ENCODE measurements around the gene SCN1B. TPM values are rescaled to one million over a fixed set of nuclear protein-coding genes. Genes with fewer than 3 reads are reported as not detected.
A peak's percentile ranks its signal among the peaks of the same experiment; 100 is the strongest.

SCN1B gene
- total RNA-seq, 2 donors from 2014 or later: 1.4 to 1.5 TPM

DNA sequence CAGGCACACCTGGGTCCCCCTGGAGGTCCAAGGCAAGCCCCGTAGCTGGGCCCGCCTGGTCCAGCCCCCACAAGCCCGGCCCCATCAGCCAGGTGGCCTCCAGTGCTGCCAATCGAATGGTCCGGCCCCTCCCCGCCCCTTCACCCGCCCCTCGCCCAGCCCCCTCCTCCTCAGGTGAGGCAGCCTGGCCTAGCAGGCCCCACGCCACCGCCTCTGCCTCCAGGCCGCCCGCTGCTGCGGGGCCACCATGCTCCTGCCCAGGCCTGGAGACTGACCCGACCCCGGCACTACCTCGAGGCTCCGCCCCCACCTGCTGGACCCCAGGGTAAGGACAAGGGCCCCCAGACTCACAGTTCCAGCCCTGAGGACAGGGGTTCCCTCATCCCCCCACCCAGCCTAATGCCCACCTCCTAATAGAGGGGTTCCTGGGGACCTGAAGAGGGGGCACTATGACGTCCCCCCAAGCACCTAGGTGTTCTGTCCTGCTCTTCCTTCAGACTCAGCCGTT is 11.3 kb downstream of the SCN1B start, which contains the start of gene HPN:
Gene HPN (plus strand): TSS at position 174 of the 508 bp plus-strand sequence. CDS start 786 bp downstream, outside the sequence.
- Histone ChIP-seq H3K36me3 (ENCODE audit: control insufficient read depth, insufficient read depth, low read length) (no peaks in the 10 kb centered on the region), H3K9ac (ENCODE audit: extremely low read depth, low read length, poor library complexity, severe bottlenecking) (peak within 1 kb of the TSS; percentile 41), H3K9me3 (ENCODE audit: control insufficient read depth, low read length) (no peaks in the 10 kb centered on the region), H3K4me1 (ENCODE audit: control insufficient read depth, insufficient read depth, low read length) (no peaks in the 10 kb centered on the region), H3K27ac (ENCODE audit: low read depth, low read length) (no peak within 1 kb of the TSS), H3K4me3 (ENCODE audit: low read length) (peak within 1 kb of the TSS; percentile 68), H3K27me3 (ENCODE audit: control insufficient read depth, insufficient read depth, low read length, poor library complexity, severe bottlenecking) (no peaks in the 10 kb centered on the region)
- H3K27me3 Mint-ChIP-seq (ENCODE audit: insufficient read depth): no peaks in the 10 kb centered on the region
- H3K4me3 Mint-ChIP-seq: peak within 1 kb of the TSS; percentile 55
- WGBS, 2 experiments (ENCODE audit: insufficient coverage in 1 of 2, insufficient read length in 1 of 2): 24 to 60% methylated on average over 1 to 16 of the region's 19 CpGs
- H3K4me1 Mint-ChIP-seq: peaks cover 35% of the 10 kb centered on the region
- TF ChIP-seq, protein P1, sequence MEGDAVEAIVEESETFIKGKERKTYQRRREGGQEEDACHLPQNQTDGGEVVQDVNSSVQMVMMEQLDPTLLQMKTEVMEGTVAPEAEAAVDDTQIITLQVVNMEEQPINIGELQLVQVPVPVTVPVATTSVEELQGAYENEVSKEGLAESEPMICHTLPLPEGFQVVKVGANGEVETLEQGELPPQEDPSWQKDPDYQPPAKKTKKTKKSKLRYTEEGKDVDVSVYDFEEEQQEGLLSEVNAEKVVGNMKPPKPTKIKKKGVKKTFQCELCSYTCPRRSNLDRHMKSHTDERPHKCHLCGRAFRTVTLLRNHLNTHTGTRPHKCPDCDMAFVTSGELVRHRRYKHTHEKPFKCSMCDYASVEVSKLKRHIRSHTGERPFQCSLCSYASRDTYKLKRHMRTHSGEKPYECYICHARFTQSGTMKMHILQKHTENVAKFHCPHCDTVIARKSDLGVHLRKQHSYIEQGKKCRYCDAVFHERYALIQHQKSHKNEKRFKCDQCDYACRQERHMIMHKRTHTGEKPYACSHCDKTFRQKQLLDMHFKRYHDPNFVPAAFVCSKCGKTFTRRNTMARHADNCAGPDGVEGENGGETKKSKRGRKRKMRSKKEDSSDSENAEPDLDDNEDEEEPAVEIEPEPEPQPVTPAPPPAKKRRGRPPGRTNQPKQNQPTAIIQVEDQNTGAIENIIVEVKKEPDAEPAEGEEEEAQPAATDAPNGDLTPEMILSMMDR (conservative IDR thresholded peaks at IDR 0.05): no peak
- peak; percentile 97 for DNase-seq
- peaks cover 2% of the 10 kb centered on the region for H3K36me3 Mint-ChIP-seq (ENCODE audit: low read depth)
- no peaks in the 10 kb centered on the region for H3K9me3 Mint-ChIP-seq
- peak within 1 kb of the TSS; percentile 87 for H3K27ac Mint-ChIP-seq

DNA sequence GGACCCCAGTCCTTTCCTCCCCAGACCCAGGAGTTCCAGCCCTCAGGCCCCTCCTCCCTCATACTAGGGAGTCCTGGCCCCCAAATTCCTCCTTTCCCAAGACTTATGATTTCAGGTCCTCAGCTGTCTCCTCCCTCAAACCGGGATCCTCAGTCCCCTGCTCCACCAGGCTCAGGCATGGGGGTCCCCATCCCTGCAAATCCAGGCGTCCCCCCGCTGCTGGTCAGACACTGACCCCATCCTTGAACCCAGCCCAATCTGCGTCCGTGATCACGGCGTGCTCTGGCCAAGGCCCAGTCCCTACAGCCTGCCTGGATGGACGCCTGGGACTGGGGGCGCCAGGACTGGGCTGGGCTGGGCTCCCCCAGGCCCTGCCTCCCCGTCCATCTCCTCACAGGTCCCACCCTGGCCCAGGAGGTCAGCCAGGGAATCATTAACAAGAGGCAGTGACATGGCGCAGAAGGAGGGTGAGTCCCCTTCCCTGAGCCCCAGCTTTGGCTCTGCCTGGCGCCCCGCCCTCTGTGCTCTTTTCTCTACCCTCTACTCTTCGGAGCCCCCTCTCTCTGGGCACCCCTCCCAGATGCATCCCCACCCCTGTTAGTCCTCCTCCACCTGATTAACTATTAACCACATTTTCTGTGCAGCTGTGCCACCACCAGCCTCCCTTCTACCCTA is 11.9 kb downstream of the SCN1B start:
- Histone ChIP-seq H3K9ac (ENCODE audit: extremely low read depth, low read length, poor library complexity, severe bottlenecking) (peak overlapping the region; percentile 41), H3K9me3 (ENCODE audit: control insufficient read depth, low read length) (no peaks in the 10 kb centered on the region), H3K27me3 (ENCODE audit: control insufficient read depth, insufficient read depth, low read length, poor library complexity, severe bottlenecking) (no peaks in the 10 kb centered on the region), H3K27ac (ENCODE audit: low read depth, low read length) (no peak overlapping the region), H3K36me3 (ENCODE audit: control insufficient read depth, insufficient read depth, low read length) (no peaks in the 10 kb centered on the region), H3K4me3 (ENCODE audit: low read length) (peak overlapping the region; percentile 68), H3K4me1 (ENCODE audit: control insufficient read depth, insufficient read depth, low read length) (no peaks in the 10 kb centered on the region)
- H3K9me3 Mint-ChIP-seq: no peaks in the 10 kb centered on the region
- 88 to 93% methylated on average over 8 to 14 of the region's 14 CpGs for WGBS, 2 experiments (ENCODE audit: insufficient coverage in 1 of 2, insufficient read length in 1 of 2)
- H3K4me3 Mint-ChIP-seq: peak overlapping the region; percentile 55
- H3K4me1 Mint-ChIP-seq: peaks cover 35% of the 10 kb centered on the region
- TF ChIP-seq, protein P1 (conservative IDR thresholded peaks at IDR 0.05): no peak
- H3K27ac Mint-ChIP-seq: peak overlapping the region; percentile 74
- H3K27me3 Mint-ChIP-seq (ENCODE audit: insufficient read depth): no peaks in the 10 kb centered on the region
- DNase-seq: no peak
- H3K36me3 Mint-ChIP-seq (ENCODE audit: low read depth): peaks cover 2% of the 10 kb centered on the region

DNA sequence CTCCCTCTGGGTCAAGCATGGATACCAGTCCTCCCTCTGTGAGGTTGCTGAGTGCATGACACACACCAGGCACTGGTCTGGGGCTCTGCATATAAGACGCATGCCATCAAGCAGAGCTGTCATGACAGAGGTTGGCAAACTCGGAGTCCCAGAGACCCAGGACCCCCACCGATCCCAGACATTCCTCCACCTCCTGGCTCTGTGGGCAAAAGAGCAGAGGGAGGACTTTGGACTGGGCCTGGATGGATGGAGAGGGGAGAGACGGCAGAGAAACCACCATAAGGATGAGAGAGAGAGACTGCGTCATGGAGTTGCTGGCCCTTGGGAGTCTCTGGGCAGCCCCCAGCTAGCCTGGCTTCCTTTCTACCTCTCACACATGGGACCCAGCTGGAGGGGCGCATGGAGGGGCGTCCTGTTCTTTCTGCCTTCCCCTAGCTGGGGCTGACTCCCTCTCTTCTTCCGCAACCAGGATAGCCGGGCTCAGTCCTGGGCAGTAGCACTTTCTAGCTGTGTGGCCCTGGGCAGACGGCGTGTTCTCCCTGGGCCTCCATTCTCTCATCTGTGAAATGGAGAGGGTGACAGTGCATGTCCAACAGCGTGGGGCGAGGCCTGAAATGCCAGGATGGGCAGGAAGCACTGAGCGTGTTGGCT is 12.8 kb downstream of the SCN1B start:
- Histone ChIP-seq H3K9ac (ENCODE audit: extremely low read depth, low read length, poor library complexity, severe bottlenecking) (no peak overlapping the region), H3K9me3 (ENCODE audit: control insufficient read depth, low read length) (no peaks in the 10 kb centered on the region), H3K4me1 (ENCODE audit: control insufficient read depth, insufficient read depth, low read length) (no peaks in the 10 kb centered on the region), H3K27ac (ENCODE audit: low read depth, low read length) (no peak overlapping the region), H3K27me3 (ENCODE audit: control insufficient read depth, insufficient read depth, low read length, poor library complexity, severe bottlenecking) (no peaks in the 10 kb centered on the region), H3K4me3 (ENCODE audit: low read length) (no peak overlapping the region), H3K36me3 (ENCODE audit: control insufficient read depth, insufficient read depth, low read length) (no peaks in the 10 kb centered on the region)
- Mint-ChIP-seq H3K4me3 (peak overlapping the region; percentile 55), H3K36me3 (ENCODE audit: low read depth) (peaks cover 2% of the 10 kb centered on the region), H3K9me3 (no peaks in the 10 kb centered on the region), H3K27me3 (ENCODE audit: insufficient read depth) (no peaks in the 10 kb centered on the region), H3K4me1 (peaks cover 35% of the 10 kb centered on the region), H3K27ac (no peak overlapping the region)
- DNase-seq: no peak
- WGBS, 2 experiments (ENCODE audit: insufficient coverage in 1 of 2, insufficient read length in 1 of 2): 89 to 93% methylated on average over 10 to 14 of the region's 14 CpGs
- TF ChIP-seq, protein P1 (conservative IDR thresholded peaks at IDR 0.05): no peak

All from endodermal cell (in vitro differentiated cells).